ENCODE measurements around the gene GABRB3. TPM values are rescaled to one million over a fixed set of nuclear protein-coding genes. Genes with fewer than 3 reads are reported as not detected.

The GABRB3 gene
- not detected for polyA plus RNA-seq (ENCODE audit: low read depth in 6 of 6)

GRCh38 chr15:26772154-26773066, at the start of gene GABRB3:
TSS of gene GABRB3 (minus strand) at chr15:26773066.
- Mint-ChIP-seq H3K36me3 (peaks cover 0 to 7% of the 10 kb centered on the region in 2 donors), H3K27me3 (peaks cover 42 to 51% (median 46%) of the 10 kb centered on the region in 3 donors), H3K27ac (no peak within 1 kb of the TSS), H3K4me3 (peak within 1 kb of the TSS in 4 of 8 donors; percentile 15 to 87 (median 32)), H3K4me1 (peaks cover 0 to 8% (median 0%) of the 10 kb centered on the region in 3 donors), H3K9me3 (peaks cover 0 to 12% (median 9%) of the 10 kb centered on the region in 7 donors)
- no peak for DNase-seq
- ATAC-seq (ENCODE audit: low read depth in 2 of 2): no peak

DNA sequence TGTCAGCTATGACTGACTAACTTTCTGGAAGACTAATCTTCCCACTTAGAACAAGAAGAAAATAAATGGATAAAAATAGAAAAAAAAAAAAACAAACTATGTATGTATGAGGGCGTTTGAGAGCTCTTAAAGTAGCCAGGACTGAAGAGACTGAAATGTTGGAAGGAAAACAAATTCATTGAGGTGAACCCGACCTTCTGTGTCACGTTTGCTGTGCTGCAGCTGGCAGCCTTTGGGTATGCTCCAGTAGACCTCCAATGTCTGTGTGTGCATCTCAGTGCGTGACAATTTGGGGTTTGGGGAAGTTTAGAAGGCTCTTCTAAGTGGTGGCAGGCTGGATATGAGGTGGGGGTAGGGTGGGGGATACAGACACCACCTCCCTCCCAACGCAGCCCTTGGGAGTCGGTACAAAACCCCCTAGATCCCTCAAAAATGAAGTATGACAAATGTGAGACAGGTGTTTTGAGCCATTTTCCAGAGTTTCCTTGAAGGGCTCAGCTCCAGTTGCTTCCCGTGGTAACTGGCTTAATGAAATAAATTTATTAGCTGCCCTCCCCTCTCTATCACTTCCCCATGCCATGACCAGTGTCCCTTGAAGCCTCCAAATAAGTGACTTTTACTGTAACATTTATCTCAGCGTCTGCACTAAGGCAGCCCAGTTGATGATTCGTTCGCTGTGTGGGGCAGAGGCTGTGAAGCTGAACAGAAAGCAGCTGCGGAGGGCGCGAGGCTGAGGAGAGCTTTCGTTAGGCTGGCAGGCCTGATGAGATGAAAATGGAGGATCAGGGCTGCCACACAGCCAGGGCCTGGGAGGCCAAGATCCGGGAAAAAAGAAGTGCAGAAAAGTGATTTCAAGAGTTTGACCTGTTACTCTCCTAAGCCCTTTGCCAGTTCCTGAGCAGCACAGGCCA, 34.9 kb upstream of the GABRB3 start:
- H3K27me3 Mint-ChIP-seq: peaks cover 0 to 3% (median 0%) of the 10 kb centered on the region in 3 donors
- H3K36me3 Mint-ChIP-seq: no peaks in the 10 kb centered on the region
- H3K4me1 Mint-ChIP-seq: no peaks in the 10 kb centered on the region
- H3K27ac Mint-ChIP-seq: no peak overlapping the region
- no peak for ATAC-seq (ENCODE audit: low read depth in 2 of 2)
- no peak for DNase-seq
- peaks cover 3 to 18% (median 14%) of the 10 kb centered on the region in 7 donors for H3K9me3 Mint-ChIP-seq
- H3K4me3 Mint-ChIP-seq: peak overlapping the region in 1 of 8 donors; percentile 16

DNA sequence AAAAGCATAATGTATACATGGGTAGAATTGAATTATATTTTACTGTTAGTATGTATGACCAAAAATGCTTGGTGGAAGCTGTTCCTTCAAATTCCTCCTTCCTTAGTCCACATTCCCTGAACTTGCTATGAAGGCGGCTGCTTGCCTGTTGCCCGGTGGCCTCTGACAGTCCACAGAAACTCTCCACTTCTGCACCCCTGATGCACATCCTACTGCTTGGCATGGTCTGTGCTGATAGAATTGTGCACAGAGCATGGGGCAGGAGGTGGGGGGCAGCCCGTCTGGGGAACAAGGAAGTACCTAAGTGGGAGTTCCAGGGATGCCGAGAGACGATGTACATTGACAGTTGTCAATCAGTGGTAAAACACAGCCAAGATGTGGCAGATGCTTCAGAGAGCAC, 33.7 kb upstream of the GABRB3 start:
- Mint-ChIP-seq H3K27me3 (peaks cover 0 to 3% (median 0%) of the 10 kb centered on the region in 3 donors), H3K4me3 (no peak overlapping the region), H3K9me3 (peaks cover 2 to 14% (median 7%) of the 10 kb centered on the region in 7 donors), H3K4me1 (no peaks in the 10 kb centered on the region), H3K27ac (no peak overlapping the region), H3K36me3 (no peaks in the 10 kb centered on the region)
- no peak for ATAC-seq (ENCODE audit: low read depth in 2 of 2)
- no peak for DNase-seq

- no peak for ATAC-seq (ENCODE audit: low read depth in 2 of 2)
- Mint-ChIP-seq H3K4me1 (no peaks in the 10 kb centered on the region), H3K27me3 (peaks cover 0 to 3% (median 0%) of the 10 kb centered on the region in 3 donors), H3K36me3 (no peaks in the 10 kb centered on the region), H3K9me3 (peaks cover 0 to 13% (median 3%) of the 10 kb centered on the region in 7 donors), H3K4me3 (no peak overlapping the region), H3K27ac (no peak overlapping the region)
- DNase-seq: no peak
These were observed 33.3 kb upstream of the GABRB3 start for GRCh38 chr15:26806151-26806550.

GRCh38 chr15:26805470-26805869, 32.6 kb upstream of the GABRB3 start:
- Mint-ChIP-seq H3K4me1 (no peaks in the 10 kb centered on the region), H3K9me3 (peaks cover 0 to 12% (median 3%) of the 10 kb centered on the region in 7 donors), H3K27ac (no peak overlapping the region), H3K36me3 (no peaks in the 10 kb centered on the region), H3K4me3 (no peak overlapping the region), H3K27me3 (peaks cover 0 to 3% (median 0%) of the 10 kb centered on the region in 3 donors)
- DNase-seq (no peak), ATAC-seq (ENCODE audit: low read depth in 2 of 2) (no peak)

DNA sequence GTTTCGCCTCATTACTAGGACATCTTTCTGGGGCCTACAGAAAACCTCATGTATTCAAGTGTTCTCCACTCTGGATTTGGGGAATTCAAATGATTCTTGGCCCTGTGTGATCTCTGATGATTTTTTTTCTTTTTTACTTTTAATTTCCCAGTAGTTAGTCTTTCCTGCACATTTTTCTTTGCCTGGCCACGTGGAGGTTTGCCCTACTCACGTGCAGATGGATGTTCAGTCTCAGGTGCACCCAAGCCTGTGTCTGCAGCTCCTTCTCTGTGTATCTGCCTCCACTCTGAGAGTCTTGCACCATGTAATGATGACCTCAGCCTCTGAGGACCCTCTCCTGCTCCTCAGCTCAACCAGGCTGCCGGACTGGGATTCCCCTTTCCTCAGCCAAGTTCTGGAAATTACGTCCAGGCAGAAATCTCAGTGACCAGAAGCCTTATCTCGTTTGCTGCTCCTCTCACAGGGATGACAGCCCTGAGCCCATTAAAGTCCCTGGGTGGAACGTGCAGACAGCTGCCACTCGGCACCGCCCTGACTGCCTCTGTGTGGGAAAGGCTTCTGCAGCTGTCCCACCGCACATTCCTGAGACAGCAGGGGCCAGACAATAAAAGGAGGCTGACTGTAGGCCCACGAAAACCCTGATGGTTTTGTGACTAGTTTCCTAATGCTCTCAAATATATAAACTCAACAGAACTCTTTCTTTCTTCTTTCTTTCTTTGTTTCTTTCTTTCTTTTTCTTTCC, 31.4 kb upstream of the GABRB3 start:
- Mint-ChIP-seq H3K4me3 (no peak overlapping the region), H3K36me3 (no peaks in the 10 kb centered on the region), H3K27ac (no peak overlapping the region), H3K4me1 (no peaks in the 10 kb centered on the region), H3K27me3 (peaks cover 0 to 3% (median 0%) of the 10 kb centered on the region in 3 donors), H3K9me3 (peaks cover 0 to 12% (median 3%) of the 10 kb centered on the region in 7 donors)
- DNase-seq (no peak), ATAC-seq (ENCODE audit: low read depth in 2 of 2) (no peak)

DNA sequence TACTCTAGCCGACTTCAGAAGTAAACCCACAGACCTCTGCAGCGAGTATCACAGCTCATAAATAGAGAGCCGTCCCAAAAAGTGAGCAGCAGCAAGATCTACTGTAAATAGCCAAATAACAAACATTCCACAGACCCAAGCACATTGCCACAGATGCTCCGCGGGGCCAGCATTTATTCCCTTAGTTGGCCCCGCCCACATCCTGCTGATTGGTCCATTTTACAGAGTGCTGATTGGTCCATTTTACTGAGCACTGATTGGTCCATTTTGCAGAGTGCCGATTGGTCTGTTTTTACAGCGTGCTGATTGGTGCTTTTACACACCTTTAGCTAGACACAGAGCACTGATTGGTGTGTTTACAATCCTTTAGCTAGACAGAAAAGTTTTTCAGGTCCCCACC, 17.3 kb upstream of the GABRB3 start:
- Mint-ChIP-seq H3K27ac (no peak overlapping the region), H3K27me3 (no peaks in the 10 kb centered on the region), H3K4me3 (no peak overlapping the region), H3K4me1 (no peaks in the 10 kb centered on the region), H3K9me3 (peaks cover 4 to 28% (median 6%) of the 10 kb centered on the region in 7 donors), H3K36me3 (no peaks in the 10 kb centered on the region)
- ATAC-seq (ENCODE audit: low read depth in 2 of 2): no peak
- no peak for DNase-seq

GRCh38 chr15:26781816-26782215, 8.9 kb upstream of the GABRB3 start:
- ATAC-seq (ENCODE audit: low read depth in 2 of 2) (no peak), DNase-seq (no peak)
- Mint-ChIP-seq H3K36me3 (no peaks in the 10 kb centered on the region), H3K4me3 (no peak overlapping the region), H3K27me3 (peaks cover 4 to 13% (median 6%) of the 10 kb centered on the region in 3 donors), H3K4me1 (no peaks in the 10 kb centered on the region), H3K9me3 (peaks cover 1 to 12% (median 5%) of the 10 kb centered on the region in 7 donors), H3K27ac (no peak overlapping the region)

DNA sequence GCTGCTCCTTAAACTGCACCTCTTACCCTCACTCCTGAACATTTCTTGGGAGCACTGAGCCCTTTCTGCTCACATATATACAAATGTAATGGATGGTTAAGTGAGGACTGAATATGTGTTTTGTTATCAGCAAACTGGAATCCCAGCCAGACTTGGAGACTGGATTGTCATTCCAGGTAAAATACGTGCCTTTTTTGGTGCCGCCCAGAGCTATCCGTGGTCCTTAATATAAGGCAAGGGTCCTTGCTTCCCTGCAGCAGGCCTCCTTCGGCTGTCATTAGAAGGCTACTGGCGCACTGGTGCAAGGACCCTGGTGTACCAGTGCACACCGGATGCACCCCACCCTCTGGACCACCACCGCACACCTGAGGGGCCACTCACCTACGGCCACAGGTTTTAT, 1.1 kb upstream of the GABRB3 start:
- peaks cover 0 to 7% of the 10 kb centered on the region in 2 donors for H3K36me3 Mint-ChIP-seq
- H3K27ac Mint-ChIP-seq: no peak overlapping the region
- H3K4me3 Mint-ChIP-seq: peak overlapping the region in 4 of 8 donors; percentile 15 to 87 (median 32)
- ATAC-seq (ENCODE audit: low read depth in 2 of 2) (no peak), DNase-seq (no peak)
- peaks cover 0 to 8% (median 0%) of the 10 kb centered on the region in 3 donors for H3K4me1 Mint-ChIP-seq
- peaks cover 2 to 17% (median 9%) of the 10 kb centered on the region in 7 donors for H3K9me3 Mint-ChIP-seq
- H3K27me3 Mint-ChIP-seq: peaks cover 44 to 57% (median 50%) of the 10 kb centered on the region in 3 donors

GRCh38 chr15:26773067-26773877, 406 bp upstream of the GABRB3 start:
- H3K4me3 Mint-ChIP-seq: peak overlapping the region in 4 of 8 donors; percentile 15 to 87 (median 32)

GRCh38 chr15:26771578-26772153, 1.2 kb downstream of the GABRB3 start:
- DNase-seq: no peak
- ATAC-seq (ENCODE audit: low read depth in 2 of 2): no peak
- peaks cover 45 to 51% (median 46%) of the 10 kb centered on the region in 3 donors for H3K27me3 Mint-ChIP-seq
- peaks cover 0 to 7% of the 10 kb centered on the region in 2 donors for H3K36me3 Mint-ChIP-seq
- H3K9me3 Mint-ChIP-seq: peaks cover 0 to 12% (median 8%) of the 10 kb centered on the region in 7 donors
- peak overlapping the region in 1 of 8 donors; percentile 35 for H3K4me3 Mint-ChIP-seq
- H3K27ac Mint-ChIP-seq: no peak overlapping the region
- H3K4me1 Mint-ChIP-seq: peaks cover 0 to 8% (median 0%) of the 10 kb centered on the region in 3 donors

More at GRCh38 chr15:26773067-26773877, 406 bp upstream of the GABRB3 start:
- Mint-ChIP-seq H3K36me3 (peaks cover 0 to 7% of the 10 kb centered on the region in 2 donors), H3K27me3 (peaks cover 46 to 57% (median 52%) of the 10 kb centered on the region in 3 donors), H3K9me3 (peaks cover 2 to 17% (median 9%) of the 10 kb centered on the region in 7 donors), H3K27ac (no peak overlapping the region), H3K4me1 (peaks cover 0 to 8% (median 0%) of the 10 kb centered on the region in 3 donors)
- DNase-seq (no peak), ATAC-seq (ENCODE audit: low read depth in 2 of 2) (no peak)

Data from naive B cell (primary cell).